GM12801 (cell line): ENCODE measurements around the gene TANGO6.

ENCODE experiments used
- CTCF ChIP-seq: IDR thresholded peaks from one replicate; pipeline ENCODE4 v1.5.1; 2011; ENCODE audit warnings: control low read depth; ENCODE audit not compliant: insufficient read length; ENCODE audit errors: extremely low read depth

The TANGO6 gene

GRCh38 chr16:68917541-68917940 is 74.2 kb downstream of the TANGO6 start:
- TF ChIP-seq CTCF = no peak

GRCh38 chr16:68920349-68920748 is 77.0 kb downstream of the TANGO6 start:
- TF ChIP-seq CTCF = no peak

- no peak for TF ChIP-seq CTCF
These were observed 78.3 kb downstream of the TANGO6 start for GRCh38 chr16:68921637-68922036.

GRCh38 chr16:68923116-68923515 is 79.8 kb downstream of the TANGO6 start:
- TF ChIP-seq CTCF = no peak

GRCh38 chr16:68927018-68927417 is 83.7 kb downstream of the TANGO6 start:
- TF ChIP-seq CTCF = no peak

GRCh38 chr16:68931196-68931595 is 87.9 kb downstream of the TANGO6 start:
- TF ChIP-seq CTCF = no peak

- TF ChIP-seq CTCF = no peak
These were observed 91.1 kb downstream of the TANGO6 start for GRCh38 chr16:68934402-68934801.

- TF ChIP-seq CTCF = no peak
These were observed 91.7 kb downstream of the TANGO6 start for GRCh38 chr16:68935008-68935407.
